Activated CD4-positive, alpha-beta T cell treated with anti-CD3 and anti-CD28 coated beads, Interleukin-2, amount 50 U/mL, for 1 hour (primary cell): ENCODE data around the gene MRPL55.

ENCODE experiments used
- DNase-seq: peaks from one replicate; pipeline ENCODE4 v3.0.0-alpha.2; 2020

MRPL55 gene

DNA sequence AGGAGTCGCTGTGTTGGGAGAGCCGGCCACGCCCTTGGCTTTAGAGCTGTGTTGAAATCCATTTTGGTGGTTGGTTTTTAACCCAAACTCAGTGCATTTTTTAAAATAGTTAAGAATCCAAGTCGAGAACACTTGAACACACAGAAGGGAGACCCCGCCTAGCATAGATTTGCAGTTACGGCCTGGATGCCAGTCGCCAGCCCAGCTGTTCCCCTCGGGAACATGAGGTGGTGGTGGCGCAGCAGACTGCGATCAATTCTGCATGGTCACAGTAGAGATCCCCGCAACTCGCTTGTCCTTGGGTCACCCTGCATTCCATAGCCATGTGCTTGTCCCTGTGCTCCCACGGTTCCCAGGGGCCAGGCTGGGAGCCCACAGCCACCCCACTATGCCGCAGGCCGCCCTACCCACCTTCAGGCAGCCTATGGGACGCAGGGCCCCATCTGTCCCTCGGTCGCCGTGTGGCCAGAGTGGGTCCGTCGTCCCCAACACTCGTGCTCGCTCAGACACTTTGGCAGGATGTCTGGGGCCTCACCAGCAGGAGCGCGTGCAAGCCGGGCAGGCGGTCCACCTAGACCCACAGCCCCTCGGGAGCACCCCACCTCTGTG is 10.7 kb downstream of the MRPL55 start:
- DNase-seq: no peak

DNA sequence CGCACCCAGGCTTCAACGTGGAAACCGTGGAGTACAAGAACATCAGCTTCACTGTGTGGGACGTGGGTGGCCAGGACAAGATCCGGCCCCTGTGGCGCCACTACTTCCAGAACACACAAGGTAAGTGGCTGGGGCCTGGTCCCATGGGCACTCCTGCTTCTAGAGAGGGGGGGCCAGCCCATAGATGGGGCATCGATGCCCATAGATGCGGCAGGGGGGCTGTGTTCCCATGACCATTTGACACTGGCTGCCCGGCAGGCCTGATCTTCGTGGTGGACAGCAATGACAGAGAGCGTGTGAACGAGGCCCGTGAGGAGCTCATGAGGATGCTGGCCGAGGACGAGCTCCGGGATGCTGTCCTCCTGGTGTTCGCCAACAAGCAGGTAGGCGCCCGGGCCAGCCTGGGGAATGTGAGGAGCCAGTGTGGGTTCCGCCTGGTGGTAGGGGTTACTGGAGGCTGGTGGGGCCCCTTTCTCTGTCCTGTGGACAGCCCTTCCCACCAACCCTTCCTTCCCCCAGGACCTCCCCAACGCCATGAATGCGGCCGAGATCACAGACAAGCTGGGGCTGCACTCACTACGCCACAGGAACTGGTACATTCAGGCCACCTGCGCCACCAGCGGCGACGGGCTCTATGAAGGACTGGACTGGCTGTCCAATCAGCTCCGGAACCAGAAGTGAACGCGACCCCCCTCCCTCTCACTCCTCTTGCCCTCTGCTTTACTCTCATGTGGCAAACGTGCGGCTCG is 11.6 kb downstream of the MRPL55 start:
- no peak for DNase-seq

DNA sequence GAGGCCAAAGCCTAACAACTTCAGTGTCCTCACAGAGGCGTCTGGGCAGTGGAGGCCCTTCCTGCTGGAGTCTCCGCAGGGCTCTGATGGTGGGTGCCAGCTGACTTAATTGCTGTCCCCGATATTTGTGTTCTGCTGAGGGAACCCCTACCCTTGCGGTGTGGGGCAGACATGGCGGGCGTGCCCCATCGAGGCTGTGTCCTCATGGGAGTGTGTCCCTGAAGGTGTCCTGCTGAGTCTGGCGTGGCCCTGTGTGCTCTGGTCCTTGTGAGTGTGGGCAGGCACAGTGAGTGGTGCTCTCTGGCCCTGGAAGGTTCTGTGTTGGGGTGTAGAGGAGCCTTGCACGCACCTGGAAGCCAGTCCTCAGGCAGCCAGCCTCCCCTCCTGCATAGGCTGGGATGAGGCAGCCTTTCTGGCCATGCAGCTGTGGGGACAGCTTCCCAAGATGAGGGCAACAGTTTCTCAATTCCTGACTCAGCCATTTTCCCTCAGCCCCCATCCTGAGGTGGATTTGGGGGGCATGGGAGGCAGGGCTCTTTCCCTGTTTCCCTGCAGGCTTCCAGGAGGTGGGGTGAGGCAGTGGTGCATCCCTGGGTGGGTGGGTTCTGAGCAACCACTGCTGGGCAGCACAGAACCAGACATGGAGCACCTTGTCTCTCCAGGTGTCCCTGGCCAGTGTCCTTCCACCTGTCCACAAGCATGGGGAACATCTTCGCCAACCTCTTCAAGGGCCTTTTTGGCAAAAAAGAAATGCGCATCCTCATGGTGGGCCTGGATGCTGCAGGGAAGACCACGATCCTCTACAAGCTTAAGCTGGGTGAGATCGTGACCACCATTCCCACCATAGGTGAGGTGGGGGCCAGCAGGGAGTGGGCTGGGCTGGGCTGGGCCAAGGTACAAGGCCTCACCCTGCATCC is 12.4 kb downstream of the MRPL55 start:
- no peak for DNase-seq

DNA sequence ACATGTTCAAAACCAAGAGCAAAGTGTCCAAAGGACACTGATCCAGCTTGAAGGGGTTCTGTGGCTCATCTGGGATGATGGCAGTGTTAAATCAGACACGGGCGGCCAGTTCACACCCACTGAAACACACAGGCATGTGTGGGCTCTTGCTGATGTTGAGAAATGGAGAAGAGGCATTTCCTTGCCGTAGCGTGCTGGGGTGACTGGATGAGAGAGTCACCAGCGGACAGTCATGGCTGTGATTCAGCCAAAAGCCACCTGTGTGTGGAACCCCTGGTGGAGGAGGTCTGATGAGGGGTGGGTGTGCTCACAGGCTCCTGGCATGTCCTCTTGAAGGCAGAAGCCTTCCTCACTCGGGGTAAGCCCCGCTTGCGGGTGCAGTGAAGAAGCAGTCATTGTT is 13.2 kb downstream of the MRPL55 start:
- no peak for DNase-seq

DNA sequence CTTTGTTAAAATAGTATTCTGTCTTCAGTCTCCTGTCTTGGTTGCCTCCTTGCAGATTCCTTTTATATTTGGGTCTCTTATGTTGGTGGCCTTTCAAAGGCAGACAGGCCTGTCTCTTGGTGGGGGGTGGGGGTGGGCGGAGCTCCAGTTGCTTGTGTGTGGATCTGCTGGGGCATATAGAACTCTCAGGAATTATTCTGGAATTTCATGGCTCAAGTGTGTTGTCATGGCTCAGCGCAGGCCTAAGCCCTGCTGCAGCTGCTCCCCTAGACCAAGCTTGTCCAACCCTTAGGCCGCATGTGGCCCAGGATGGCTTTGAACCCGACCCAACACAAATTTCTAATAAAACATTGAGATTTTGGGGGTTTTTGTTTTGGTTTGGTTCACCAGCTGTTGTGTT is 13.9 kb downstream of the MRPL55 start:
- DNase-seq: no peak

DNA sequence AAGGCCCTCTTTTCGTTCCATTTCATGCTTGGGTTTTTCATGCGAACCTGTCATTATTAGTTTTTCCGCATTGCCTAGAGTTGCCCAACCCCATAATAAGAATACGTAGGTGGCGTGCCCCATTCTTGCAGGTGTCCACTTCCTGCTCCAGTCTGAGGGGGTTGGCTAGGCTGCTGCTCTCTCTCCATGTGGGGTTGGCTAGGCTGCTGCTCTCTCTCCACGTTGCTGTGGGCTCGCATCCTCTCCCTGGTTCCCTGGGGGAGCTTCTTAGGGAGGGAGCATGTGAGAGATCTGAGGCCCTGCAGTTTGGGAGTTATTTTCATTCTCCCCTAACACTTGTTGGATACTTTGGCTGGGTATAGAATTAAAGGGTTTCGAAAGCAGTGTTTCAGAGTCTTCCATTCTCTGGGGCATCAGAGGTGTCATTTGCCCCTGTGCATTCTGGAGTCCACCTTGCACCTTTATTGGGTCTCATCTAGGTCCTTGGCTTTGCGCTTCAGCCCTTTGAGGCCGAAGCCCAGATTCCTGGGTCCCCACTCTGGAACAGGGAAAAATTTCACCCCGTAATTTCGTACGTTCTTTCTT is 14.6 kb downstream of the MRPL55 start:
- no peak for DNase-seq

DNA sequence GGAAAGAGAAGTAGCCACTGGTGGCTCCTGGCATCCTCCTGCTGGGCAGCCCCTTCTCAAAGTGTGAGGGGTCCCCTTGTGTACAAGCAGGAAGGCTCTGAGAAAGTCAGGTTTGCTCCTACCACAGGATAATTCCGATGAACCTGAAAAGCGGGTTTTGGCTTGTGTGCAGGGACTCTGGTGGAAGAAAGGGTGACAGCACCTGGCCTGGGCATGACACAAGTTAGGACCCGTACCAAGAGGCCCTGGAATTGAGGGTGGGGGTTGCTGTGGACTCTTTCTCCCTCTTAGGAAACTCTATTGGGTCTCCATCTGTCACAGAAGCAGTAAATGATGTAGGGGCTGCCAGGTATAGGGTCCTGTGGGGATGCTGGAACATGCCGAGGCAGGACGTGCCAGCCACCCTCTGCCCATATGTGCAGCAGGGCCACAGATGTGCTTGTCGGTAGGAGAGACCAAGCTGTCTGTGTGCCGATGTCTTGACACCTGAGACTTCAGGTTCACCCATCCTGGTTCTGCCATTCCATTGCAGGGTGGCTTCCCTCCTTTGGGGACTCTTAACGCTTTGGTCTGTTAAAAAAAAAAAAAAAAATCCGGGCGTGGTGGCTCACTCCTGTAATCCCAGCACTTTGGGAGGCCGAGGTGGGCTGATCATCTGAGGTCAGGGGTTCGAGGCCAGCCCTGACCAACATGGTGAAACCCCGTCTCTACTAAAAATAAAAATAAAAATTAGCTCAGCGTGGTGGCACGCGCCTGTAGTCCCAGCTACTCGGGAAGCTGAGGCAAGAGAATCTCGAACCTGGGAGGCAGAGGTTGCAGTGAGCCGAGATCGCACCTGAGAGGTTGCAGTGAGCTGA is 15.8 kb downstream of the MRPL55 start:
- DNase-seq: no peak

DNA sequence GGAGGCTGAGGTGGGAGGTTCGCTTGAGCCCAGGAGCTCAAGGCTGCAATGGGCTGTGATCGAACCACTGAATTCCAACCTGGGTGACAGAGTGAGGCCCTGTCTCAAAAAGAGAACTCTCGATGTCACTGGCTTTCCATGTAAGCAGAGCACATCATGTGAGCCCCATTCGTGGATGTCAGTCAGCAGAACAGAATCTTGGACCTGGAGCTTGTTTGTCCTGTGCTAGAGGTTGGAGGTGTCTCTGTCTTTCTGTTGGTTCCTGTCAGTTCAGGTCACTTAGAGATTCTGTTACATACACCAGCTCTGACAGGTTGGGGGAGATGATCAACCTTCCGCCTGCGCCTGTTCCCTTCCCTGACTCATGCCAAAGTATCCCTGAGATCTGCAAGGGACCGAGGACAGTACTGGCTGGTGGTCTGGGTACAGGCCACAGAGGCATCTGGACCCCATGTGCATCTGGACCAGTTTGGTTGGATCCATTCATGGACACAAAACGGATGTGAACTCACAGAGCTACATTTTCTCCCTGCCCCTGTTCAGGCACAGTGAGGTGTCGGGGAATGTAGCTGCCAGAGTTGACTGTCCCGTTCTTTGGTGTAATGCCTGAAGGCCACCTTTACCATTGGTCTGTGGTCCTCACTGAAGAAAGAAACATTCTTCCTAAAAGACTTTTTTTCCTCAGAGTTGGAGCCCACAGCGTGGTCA is 16.6 kb downstream of the MRPL55 start:
- DNase-seq: no peak

DNA sequence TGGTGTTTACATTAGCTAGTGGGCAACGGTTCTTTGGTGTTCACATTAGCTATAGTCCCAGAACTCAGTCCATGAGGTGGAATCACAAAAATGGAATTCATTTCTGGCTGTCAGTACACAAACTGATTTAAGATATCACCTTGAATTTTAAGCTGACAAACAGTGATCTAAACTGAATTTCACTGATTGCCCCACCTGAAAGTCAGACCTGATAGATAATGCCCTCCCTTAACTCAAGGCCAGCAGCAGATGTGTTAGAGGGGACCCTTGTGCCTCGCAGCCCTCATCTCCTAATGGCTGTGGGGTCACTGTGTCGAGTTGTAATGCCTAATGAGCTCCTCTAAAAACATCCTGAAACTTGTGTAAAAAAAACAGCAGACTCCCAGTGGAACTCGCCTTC is 18.0 kb downstream of the MRPL55 start:
- DNase-seq: no peak

DNA sequence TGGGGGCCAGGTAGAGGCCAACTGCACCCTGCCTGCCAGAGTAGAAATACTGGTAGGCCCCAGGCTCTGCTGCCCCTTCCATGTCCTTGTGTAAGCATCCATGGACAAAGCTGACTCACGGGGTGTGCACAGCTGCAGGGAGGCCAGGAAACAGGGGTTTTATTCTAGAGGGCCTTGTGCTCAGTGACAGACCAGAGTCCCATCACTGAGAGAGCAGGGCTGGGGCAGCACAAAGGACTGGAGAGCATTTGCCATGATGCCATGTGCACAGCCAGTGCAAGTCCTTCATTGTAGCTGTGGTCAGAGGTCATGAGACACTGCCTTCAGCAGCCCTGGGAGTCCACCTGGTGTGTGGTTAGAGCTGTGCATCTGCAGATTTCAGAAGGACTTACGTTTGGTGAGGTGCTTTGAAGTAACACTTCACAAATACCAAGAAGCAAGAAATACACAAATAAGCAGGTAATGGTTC is 18.5 kb downstream of the MRPL55 start:
- no peak for DNase-seq

DNA sequence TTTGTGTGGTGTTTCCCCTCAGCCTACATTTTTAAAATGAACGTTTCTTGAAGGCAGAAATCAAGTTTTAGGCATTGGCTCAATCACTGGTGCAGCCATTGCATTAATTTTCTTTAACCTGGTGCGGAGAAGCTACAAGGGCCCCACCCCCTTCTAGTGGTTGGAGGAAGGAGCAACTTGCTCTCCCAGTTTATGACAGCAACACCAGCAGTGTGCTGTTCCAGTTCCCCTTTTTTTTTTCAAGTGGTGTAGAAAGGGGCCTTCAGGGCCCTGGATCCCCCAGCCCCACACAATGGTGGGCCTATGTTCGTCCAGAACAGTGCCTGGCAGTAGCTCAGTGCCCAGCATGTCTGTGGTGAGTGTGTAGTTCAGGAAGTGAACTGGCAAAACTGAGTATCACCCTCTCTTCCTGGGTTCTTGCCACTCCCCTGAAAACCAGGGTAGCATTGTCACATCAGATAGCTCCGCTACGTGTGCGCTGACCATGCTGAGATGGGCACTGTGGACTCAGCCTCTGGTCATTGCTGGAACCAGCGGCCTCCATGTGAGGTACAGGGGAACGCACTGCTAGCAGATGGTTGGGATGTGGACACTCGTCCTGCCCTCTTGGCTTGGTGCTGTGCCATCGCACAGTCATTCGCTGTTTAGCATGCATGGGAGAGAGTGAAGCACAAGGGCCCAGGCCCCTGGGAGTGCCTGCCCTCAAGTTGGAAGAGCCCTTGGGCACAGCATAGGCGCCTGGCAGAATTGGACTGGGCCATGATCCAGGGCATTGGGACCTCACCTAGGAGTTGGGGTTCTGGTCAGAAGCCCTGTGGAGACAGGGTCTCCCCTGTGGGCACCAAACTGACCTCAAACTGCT is 19.3 kb downstream of the MRPL55 start:
- no peak for DNase-seq

DNA sequence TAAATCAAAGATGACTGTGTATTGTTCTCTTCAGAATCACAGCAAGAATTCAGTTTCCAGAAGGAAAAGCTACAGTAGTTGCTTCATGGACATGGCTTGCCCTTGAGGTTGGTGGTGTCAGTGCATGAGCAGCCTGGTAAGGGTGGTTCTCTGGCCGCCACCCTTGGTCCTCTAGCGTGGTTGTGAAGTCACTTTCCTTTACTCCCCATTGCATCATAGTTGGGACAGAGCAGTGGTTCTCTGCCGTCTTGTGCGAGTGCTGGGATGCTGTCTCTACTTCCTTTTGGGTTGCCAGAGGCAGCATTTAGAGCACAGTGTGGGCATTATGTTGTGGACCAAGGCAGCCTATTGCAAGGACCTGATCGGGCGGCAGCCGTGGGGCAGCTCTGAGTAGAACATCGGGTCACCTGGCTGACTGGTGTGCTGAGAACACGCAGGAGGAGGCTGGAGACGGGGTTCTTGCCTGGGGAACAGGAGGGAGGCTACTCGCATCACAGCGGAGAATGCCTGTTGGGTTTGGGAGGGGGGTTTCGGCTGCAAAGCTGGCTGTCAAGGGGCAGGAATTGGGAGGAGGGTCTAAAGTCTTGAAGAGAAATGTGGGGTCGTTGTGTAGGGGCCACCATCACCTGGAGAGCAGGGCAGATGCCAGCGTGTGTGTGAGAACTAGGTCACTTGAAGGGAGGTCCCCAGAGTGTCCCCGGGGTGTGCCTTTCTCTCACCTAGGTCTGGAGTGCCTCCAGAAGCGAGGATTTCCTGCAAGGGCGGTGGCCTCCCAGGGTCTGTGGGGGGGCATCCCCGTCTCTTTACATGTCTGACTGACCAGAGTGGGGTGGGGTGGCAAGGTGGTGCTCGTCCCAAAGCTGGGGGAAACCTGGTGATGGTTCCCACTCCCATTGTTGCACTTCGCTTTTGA is 20.3 kb downstream of the MRPL55 start:
- no peak for DNase-seq

DNA sequence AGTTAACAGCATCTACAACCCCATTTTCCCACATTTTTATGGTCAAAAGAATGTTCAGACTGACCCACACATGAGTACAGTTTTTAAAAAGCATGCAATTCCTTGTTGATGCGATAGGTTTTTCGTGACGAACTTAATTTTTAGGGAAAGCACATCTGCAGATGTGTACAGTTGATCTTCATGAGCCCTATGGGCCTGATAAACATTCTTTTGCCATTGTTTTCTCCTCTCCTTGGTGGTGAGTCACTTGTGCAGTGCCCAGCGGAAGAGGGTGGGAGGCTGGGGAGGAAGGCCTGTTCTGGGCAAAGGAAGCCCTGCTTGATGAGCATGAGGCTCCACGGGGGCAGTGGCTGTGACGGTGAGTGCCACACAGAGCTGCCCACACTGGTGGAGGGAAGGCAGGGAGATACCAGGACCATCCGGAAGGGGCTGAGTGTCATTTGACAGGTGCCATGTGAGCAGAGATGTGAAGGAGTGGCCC is 21.3 kb downstream of the MRPL55 start:
- no peak for DNase-seq

DNA sequence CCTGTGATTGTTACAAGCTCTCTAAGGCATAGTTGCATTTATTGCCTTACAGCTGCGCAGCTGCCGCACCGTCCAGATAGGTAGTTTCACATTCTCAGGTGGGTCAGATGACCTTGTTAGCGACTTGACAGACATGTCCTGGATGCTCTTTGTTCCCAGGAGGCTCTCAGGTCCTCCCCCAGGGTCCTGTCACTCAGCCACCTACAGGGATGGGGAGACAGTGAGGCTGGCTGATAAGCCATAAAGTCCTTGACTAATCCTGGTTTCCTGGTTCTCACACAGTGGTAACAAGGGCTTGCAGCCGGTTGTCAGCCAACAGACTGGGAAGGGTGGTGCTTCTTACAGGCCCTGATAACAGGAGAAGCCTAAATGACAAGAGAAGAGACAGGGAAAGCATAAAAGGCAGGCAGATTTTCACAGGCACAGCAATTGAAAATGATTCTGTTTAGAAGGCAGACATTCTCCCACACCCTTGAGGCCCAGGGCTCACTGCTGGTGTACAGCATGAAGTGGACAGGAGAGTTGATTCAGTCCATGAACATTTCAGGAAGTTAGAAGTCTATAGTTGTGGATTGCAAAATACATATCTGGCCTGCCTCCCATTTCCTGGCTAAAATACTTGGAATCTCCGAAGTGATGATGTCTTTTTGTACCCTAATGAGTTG is 23.7 kb downstream of the MRPL55 start:
- DNase-seq: no peak

DNA sequence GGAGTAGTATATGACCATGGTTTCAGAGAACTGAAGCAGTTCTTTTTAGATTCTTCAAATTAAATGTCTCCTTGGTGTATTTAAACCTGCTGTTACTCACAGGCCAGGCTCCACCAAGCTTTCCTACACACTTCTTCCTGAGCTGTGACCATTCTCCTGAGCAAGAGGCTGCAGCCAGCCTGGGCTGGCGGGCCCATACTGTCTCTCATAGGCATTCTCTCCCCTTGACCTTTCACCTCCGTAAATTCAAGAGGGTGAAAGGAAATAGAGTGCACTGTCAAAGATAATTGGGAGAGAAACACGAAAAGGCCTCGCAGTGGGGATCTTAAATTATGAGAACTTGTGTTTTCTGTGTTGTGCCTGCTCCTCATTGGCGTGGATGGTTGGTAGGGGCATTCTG is 24.3 kb downstream of the MRPL55 start:
- DNase-seq: no peak

DNA sequence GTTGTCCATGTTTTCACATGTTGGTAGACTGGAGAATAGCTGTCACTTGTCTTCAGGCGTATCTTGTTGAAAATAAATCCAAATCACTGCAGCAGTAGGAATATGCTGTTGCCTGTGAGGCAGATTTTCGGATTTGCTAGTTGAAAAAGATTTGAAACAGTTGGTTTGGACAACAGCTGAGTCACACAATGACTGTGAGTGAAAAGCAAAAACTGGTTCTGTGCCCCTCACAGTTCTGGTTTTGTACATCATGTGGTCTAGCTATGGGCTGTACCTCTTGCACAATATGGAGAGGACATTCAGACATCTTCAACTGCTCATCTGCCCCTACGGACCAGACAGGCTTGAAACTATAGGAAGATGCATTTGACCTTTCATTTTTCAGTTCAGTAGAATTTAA is 24.8 kb downstream of the MRPL55 start:
- no peak for DNase-seq

DNA sequence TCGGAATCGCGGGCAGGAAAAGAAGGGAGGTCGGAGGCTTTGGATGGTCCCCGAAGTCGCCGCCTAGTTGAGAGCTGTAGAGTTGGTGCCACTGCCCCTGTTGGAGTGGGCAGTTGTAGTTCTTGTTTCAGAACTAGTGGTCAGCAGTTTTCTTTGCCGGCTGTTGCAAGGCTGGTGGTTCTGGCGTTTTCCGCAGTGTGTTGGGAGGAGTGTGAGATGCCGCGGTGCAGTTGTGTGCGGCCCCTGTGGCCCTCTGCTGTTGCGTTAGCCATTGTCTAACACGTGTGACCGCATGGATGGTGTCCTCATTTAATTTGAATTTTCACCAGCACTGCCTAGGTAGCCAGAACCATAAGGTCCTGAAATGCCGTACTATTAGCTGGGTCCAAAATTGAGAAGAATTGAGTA is 25.2 kb downstream of the MRPL55 start:
- DNase-seq: no peak
